Smooth muscle cell of the brain vasculature (primary cell): ENCODE measurements around the gene EVPLL.
"Not testable (repeated sequence)": the region's sequence is repeated elsewhere in the genome, so short reads cannot be mapped to it uniquely, and the experiment has no call there.

ENCODE experiments used
- DNase-seq: peaks from one replicate; pipeline ENCODE4 v3.0.0-alpha.2; 2012; ENCODE audit warnings: low read depth, low spot score

EVPLL gene

DNA sequence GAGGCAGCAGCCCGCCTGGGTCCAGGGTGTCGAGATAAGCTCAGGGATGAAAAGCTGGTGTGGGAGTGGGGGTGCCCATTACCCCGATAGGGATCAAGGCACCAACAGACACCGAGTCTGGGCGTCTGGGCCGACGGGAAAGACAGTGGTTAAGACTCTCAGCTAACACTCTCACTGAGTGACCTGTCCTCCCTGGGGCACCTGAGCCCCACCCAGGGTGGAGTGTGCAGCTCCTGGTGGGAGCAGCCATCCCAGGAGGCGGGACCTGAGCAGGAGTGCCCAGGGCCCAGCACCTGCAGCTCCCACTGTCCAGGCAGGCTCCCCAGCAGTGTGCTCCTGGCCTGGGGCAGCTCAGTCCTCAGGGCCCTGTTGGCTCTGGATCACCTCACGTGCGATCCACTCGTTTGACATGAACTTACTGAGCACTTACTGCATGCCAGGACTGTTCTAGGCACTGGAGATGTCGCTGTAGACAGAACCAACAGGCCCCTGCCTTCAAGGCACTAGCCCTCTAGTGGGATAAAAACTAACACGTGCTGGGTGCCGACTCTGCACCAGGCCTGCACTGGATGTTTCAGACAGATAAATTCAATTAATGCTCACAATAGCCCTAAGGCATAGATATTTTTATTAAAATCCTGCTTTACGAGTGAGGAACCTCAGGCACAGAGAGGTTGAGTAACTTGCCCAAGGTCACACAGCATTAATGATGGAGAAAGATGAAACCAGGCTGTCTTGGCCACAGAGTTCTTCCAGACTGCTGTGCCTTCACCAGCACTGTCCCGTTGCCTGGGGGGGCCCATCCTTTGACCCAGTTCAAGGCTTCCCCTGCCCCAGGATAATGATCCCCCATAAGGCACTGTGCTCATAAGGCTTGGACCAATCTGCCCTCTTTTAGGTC is 1.9 kb downstream of the EVPLL start:
- DNase-seq: no peak

DNA sequence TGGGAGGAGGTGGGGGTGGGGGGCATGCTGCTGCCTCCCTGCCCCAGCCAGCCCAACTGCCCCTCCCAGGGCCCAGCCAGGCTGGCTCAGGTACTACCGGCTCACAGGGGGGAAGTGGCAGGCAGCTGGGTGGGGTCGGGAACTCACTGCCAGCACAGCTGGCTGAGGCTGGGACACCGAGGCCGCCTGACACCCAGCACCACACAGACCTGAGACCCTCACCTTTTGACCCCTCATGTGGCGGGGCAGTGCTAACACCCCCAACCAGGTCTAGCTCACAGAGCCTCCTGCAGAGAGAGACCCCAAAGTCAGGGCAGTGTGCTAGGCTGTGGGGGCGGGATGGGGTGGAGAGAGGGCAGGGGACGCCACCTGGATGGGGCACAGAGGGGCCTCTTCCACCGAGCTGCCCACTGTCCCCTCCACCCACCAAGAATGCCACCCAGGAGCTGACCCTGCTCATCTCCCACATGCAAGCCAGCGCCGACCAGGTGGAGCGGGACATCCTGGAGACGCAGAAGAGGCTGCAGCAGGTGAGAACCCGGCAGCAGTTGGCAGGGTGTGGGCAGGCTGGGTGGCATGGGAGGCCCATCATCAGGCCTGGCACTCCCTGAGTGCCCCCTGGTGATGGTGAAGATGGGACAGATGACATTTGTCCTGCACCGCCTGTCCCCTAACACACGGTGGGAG is 3.0 kb downstream of the EVPLL start:
- no peak for DNase-seq

DNA sequence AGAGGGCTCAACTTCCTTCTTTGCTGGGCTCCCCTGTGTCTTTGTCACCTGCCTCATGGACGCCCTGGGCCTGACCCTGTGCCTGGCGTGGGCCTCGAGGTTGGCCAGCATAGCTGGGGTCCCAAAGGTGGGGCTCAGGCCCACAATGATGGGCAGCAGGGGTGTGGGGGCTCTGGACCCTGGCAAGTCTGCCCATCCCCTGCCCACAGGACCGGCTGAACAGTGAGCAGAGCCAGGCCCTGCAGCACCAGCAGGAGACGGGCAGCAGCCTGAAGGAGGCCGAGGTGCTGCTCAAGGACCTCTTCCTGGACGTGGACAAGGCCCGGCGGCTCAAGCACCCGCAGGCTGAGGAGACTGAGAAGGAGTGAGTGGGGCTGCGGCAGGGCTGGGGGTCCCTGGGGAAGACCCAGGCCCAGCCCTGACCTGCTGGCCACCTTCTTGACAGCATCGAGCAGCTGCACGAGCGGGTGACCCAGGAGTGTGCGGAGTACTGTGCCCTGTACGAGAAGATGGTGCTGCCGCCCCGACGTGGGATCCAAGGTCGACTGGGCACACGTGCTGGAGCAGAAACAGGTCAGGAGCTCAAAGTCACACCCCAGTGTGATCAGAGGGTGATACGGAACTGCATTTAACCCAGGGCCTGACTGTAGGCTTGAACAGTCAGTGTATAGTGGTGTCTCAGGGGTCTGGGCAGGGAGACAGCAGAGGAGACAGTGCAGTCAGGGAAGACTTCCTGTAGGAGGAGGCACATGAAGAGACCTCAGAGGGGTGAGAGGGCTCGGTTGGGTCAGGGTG is 3.8 kb downstream of the EVPLL start:
- no peak for DNase-seq

DNA sequence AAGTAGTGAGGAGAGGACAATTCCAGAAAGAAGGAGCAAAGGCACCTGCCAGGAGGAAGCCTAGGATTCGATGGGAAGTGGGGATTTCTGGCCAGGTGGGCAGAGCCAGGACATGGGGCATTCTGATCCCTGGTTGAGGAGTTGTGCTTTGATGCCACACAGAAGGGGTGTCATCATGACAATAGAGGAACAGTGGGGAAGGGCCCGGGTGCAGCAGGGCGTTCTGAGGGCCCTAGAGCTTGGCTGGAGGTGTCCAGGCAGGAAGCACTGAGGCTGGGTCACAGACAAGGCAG is 4.3 kb downstream of the EVPLL start:
- DNase-seq: no peak

DNA sequence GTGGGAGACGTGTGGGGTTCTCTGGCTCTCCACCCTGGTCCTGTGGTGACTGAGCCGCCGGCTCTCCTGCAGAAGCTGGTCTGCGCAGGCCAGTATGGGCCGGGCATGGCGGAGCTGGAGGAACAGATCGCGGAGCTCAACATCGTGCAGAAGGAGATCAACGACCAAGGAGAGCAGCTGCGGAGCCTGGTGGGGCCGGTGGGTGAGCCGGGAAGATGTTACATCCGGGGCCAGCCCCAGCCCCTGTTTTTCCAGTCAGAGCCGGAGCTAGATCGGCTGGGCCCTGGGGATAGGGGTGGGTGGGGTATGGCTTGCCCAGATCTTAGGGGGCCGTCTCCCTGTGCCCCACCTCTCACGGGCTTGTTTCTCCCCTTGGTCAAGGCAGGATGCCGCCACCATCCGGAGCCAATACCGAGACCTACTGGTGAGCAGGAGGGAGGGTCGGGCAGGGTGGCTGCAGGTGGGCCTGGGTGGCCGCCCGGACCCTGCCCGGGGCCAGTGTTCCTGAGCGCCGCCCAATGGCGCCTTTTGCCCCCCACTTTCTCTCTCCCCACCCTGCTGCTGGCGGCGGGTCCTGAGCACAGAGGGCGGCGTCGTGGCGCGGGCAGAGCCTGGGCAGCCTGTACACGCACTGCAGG is 5.0 kb downstream of the EVPLL start:
- DNase-seq: no peak

DNA sequence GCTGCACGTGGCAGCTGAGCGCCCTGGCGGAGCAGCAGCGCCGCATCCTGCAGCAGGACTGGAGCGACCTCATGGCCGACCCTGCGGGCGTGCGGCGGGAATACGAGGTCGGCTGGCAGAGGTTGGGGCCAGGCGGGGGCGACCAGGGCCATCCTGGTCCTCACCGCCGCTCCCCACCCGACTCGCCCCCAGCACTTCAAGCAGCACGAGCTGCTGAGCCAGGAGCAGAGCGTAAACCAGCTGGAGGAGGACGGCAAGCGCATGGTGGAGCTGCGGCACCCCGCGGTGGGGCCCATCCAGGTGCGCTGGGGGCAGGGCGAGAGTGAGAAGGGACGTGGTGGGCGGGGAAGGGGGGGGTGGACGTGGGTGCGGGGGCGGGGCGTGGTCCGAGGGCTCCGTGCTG is 5.5 kb downstream of the EVPLL start:
- DNase-seq: not testable (repeated sequence)

DNA sequence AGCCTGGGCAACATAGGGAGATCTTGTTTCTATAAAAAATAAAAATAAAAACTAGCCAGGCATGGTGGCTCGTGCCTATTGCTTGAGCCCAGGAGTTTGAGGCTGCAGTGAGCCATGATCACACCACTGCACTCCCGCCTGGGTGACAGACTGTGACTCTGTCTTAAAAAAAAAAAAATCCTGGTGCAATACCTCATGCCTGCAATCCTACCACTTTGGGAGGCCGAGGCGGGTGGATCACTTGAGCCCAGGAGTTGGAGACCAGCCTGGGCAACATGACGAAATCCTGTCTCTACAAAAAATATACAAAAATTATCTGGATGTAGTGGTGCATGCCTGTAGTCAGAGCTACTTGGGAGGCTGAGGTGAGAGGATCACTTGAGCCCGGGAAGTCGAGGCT is 6.7 kb downstream of the EVPLL start:
- DNase-seq: not testable (repeated sequence)

DNA sequence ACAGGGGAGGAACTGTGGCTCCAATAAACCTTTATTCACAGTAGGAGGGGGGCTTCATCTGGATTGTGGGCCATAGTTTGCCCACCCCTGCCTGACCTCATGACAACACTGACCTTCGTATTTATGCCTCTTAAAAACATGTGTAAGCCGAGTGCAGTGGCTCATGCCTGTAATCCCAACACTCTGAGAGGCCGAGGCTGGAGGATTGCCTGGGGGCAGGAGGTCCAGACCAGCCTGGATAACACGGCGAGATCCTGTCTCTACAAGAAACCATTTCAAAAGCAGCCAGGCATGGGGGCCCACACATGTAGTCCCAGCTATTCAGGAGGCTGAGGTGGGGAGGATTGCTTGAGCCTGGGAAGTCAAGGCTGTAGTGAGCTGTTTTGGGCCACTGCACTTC is 10.0 kb downstream of the EVPLL start:
- not testable (repeated sequence) for DNase-seq

DNA sequence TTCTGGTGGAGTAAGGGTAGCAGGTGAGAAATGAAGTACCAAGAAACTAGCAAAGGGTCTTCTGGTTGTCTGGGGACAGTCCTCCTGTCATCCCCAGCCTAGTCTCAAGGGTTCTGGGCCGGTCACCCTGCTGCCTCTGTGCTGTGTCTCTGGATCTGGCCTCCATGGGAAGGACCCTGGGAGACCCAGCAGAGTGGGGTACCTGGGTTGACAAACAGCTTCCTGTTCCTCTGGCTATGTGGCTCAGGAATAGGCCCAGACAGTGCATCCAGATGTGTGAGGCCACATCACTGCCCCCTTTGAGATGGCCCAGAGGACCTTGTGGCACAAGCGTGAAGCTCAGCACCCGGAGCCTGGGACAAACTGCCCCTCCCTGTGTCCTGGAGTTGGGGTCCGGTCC is 10.7 kb downstream of the EVPLL start:
- not testable (repeated sequence) for DNase-seq

DNA sequence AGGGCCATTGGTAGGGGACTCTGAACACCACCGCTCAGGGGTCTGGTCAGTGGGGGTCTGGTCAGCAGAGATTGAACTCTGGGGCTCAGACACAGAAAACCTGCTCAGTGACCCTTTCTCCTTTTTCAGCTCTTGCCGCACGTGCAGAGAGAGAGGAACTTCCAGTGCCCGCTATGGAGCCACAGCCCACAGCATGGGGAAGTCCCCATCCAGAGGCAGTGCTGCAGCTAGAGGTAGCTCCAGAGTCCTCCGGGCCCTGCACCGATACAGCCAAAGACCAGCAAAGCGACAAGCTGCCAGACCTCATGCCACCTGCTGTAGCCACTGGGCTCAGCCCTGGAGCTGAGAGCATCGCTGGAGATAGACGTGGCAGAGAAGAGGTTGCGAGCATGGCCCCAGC is 11.2 kb downstream of the EVPLL start:
- not testable (repeated sequence) for DNase-seq

DNA sequence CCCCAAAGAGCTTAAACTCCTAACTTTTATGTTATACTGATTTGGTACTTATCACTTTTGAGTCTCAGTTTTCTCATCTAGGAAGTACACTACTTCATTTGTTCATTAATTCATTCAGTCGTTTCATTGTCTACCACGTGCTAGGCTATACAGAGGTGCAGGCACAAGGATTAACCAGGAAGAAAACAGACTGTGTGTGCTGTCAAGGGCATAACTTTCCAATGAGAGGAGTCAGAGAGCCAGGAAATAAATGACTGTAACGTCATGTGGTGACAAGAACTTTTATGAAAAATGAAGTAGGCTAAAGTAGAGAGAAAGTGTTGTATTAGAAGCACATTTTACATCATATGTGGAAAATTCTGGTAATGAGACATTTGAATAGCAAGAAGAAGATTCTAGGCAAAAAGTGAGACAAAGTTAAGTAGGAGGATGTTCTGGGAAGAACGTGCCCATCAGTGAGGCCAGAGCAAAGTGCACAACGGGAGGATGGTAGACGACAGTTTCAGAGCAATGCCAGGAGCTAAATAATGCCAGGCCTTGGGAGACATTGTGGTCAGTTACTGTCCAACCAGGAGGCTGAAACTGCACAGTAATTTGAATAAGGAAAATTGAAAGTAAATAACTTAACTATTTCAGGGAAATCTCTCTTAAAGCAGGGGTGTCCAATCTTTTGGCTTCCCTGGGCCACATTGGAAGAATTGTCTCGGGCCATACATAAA is 24.5 kb downstream of the EVPLL start:
- DNase-seq: not testable (repeated sequence)

DNA sequence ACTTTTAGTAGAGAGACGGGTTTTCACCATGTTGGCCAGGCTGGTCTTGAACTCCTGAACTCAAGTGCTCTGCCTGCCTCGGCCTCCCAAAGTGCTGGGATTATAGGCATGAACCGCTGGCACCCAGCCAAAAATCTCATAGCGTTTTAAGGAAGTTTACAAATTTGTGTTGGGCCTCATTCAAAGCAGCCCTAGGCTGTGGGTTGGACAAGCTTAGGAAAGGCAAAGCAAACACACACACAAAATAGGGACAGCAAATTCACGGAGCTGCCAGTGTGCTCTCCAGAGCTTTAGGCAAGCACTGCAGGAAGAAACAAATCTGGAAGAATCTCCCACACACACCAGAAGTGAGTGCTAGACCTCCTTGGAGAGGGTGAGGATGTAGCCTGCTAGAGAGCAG is 25.6 kb downstream of the EVPLL start:
- not testable (repeated sequence) for DNase-seq

DNA sequence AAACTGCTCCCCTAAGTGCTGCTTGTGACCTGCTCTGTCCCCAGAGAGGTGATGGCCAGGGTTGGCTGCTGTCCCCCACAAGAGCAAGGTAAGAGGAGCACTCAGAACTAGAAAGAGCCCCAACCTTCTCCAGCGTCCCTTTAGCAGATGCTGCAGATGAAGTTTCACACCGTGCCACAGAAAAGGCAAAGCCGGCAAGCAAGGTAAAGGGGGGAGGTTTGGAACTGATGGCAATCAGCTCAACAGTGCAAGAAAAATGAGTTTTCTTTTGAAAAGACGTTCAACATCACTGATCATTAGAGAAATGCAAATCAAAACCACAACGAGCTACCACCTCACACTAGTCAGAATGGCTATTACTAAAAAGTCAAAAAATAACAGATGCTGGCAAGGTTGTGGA is 26.0 kb downstream of the EVPLL start:
- DNase-seq: not testable (repeated sequence)

DNA sequence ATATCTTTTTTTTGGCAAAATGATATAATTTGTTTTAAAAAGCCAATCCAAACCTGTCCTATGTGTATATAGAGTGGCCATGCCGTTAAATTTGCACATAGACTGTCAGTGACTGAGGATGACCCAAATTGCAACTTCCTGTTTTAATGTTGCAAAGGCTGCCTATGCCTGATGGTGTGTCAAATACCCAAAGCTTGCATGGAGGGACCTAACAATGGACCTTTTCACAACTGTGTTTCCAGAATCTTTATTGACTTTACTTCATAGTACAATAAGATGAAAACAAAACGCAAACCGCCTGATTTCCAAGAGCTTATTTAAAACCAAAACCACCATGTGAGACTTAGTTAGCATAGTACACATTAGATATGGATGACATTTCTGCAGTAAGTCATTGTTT is 31.3 kb downstream of the EVPLL start:
- not testable (repeated sequence) for DNase-seq

DNA sequence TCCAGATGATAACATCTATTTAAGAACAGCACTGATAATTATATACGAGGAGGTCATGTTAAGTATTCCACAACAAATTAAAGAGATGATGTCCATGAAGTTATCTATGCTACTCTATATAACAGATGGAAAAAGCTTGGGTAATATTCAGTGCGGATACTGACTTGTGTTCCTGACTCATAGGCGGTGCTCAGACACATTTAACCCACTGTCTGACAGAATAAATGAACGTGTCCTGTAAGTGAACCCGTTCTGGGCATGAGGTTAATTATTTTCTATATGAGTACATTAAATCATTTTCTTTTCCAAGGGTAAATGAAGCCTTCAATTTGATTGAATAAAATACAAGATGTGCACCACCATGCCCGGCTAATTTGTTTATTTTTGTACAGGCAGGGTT is 31.7 kb downstream of the EVPLL start:
- not testable (repeated sequence) for DNase-seq

DNA sequence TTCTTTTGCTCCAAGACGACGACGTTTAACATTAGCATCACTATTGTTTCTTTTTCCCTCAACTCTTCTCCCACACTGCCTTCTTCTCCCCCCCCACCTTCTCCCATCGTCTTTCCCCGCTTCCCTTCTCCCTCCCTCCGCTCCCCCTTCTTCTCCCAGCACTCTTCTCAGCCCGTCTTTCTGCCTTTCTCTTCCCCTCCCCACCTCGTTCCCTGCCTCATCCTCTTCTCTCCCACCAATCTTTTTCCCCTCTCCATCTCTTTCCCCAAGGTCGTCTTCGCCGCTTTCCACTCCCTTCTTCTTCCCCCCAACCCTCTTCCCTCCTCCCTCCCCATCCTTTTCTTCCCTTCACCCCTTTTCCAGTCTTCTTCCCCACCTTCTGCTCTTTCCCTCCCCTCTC is 33.2 kb downstream of the EVPLL start:
- not testable (repeated sequence) for DNase-seq

DNA sequence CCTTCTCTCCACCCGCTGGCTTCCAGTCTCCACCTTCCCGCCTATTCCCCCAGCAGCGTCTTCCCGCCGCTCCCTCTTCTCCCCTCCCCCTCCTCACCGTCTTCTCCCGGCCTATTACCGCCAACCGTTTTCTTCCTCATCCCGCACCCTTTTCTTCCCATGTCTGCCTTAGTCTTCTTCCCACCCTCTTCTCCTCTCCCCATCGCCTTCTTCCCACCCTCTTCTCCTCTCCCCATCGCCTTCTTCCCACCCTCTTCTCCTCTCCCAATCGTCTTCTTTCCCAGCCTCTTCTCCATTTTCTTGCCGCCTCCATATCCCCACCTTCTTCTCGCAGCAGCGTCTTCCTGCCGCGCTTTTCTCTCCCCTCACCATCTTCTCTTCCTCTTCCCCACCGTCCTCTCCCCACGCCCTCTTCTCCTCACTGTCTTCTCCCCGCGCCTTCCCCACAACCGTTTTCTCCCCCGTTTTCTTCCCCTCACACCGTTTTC is 33.8 kb downstream of the EVPLL start:
- peak; percentile 18 for DNase-seq

DNA sequence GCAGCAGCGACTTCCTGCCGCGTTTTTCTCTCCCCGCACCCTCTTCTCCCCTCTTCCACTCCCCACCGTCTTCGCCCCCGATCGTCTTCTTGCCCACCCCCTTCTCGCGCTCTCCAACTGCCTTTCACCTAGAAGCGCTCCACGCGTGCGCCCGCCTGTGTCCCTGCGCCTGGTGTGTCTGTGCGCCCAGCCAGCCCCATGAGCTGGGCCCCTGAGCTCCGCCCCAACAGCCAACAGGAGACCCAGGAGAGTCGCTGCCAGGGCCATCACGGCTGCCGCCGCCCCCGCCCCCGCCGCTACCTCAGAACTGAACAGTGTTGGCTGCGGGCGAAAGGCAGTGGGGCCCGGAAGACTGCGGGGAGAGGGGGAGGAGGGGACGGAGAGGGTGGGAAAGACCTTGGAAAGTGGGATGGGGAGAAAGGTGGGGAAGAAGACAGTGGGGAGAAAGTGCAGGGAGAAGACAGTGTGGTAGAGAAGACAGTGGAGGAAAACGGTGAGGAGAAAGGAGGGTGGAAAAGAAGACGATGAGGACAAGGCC is 34.5 kb downstream of the EVPLL start:
- DNase-seq: not testable (repeated sequence)

DNA sequence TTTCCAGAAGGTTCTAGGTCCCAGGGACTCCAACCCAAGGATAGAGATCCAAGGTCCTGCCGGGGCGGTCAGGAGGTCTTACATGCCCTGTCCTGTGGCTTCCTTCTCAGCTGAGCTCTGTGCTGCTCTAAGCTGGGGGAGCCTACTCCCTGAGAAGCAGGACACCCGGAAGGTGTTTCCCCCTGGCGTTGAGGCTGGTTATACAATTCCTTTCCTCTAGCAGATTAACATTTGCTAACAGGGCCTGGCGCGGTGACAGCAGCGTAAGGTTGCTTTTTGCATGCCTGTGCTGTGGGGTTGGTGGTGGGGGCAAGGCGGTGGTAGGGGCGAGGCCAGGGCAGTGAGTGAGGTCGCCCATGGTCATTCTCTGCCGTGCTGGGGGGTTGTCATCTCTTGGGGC is 43.9 kb downstream of the EVPLL start:
- not testable (repeated sequence) for DNase-seq

DNA sequence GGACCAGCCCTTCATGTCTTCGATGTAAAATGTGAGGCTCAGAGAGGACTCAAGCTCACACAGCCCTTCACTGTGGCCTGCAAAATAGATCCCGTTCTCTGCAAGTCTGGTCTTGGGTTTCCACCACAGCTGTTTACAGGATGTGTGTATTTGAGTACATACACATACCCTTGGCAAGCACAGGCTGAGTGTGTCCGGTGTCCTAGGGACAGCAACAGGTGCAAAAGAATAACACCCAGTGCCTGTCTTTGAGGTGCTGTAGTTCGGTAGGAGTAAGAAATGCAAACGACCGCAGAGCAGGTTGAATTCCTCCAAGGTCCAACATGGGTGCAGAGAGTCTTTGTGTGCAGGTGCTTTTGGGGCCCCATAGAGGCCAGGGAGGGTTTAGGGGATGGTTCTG is 44.9 kb downstream of the EVPLL start:
- DNase-seq: not testable (repeated sequence)

DNA sequence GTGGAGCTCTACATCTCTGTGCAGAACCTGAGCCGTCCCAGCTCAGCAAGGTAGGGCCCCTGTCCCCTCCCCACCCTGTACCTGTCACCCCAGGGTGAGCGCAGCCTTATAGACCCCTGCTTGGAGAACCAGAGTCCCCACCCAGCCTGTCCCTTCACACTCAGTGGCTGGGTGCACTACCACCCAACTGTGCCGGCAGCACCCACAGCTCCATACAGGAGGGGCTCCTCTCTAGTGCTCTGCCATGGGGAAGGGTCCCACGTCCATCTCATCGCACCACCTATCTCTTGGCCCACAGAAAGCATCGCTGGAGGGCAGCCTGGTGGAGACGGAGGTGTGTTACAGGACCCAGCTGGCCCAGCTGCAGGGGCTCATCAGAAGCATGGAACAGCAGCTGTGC is 45.4 kb downstream of the EVPLL start:
- not testable (repeated sequence) for DNase-seq
